Spleen (tissue), 11 donors: ENCODE measurements around the gene BCL3. TPM values are rescaled to one million over a fixed set of nuclear protein-coding genes. Genes with fewer than 3 reads are reported as not detected.

Experiments
- DNase-seq: peaks from one replicate; pipeline ENCODE4 v3.0.0-alpha.2; 2020
- H3K27ac ChIP-seq, 8 donors: fragments of 200-600 bp; sonication (generic) in 7 of 8; 1 replicate in 4 of 8; 2 replicates in 4 of 8; pipeline versions ENCODE4 v1.5.0 to v1.8.0; 2016 to 2021; ENCODE audit warnings: inconsistent platforms in 4 of 8, mild to moderate bottlenecking in 4 of 8, moderate library complexity in 1 of 8
- H3K27me3 ChIP-seq, 7 donors: fragments of 200-600 bp; sonication (generic) in 6 of 7; replicated peaks in 1 of 7; 1 replicate in 4 of 7; 2 replicates in 3 of 7; pipeline versions ENCODE4 v1.5.0 to v1.8.0; 2016 to 2021; ENCODE audit warnings: inconsistent platforms in 3 of 7, mild to moderate bottlenecking in 1 of 7
- H3K36me3 ChIP-seq, 6 donors: fragments of 200-600 bp; sonication (generic) in 5 of 6; 1 replicate in 4 of 6; 2 replicates in 2 of 6; pipeline versions ENCODE4 v1.5.0 to v1.8.0; 2016 to 2021; ENCODE audit warnings: inconsistent platforms in 2 of 6
- H3K4me1 ChIP-seq, 6 donors: fragments of 200-600 bp; sonication (generic) in 5 of 6; 1 replicate in 3 of 6; 2 replicates in 3 of 6; pipeline versions ENCODE4 v1.5.0 to v1.8.0; 2016 to 2021; ENCODE audit warnings: inconsistent platforms in 3 of 6
- H3K4me3 ChIP-seq, 8 donors: fragments of 200-600 bp; sonication (generic) in 7 of 8; 1 replicate in 4 of 8; 2 replicates in 4 of 8; pipeline versions ENCODE4 v1.5.0 to v1.8.0; 2016 to 2021; ENCODE audit warnings: inconsistent platforms in 4 of 8, mild to moderate bottlenecking in 4 of 8, moderate library complexity in 2 of 8
- H3K9me3 ChIP-seq, 8 donors: fragments of 200-600 bp; sonication (generic) in 7 of 8; 1 replicate in 4 of 8; 2 replicates in 4 of 8; pipeline versions ENCODE4 v1.5.0 to v1.8.0; 2016 to 2021; ENCODE audit warnings: inconsistent platforms in 4 of 8
- CTCF ChIP-seq, 11 experiments: fragments of 200-600 bp in 7 of 11; fragments of 450-650 bp in 4 of 11; sonication (generic) in 4 of 11; IDR thresholded peaks in 8 of 11; conservative IDR thresholded peaks in 3 of 11; 1 replicate in 7 of 11; 2 replicates in 4 of 11; pipeline versions ENCODE4 v1.4.0 to v1.8.0; 2016 to 2021; ENCODE audit warnings: antibody characterized with exemption in 11 of 11, inconsistent platforms in 4 of 11, mild to moderate bottlenecking in 1 of 11
- POLR2A ChIP-seq, 3 donors: fragments of 450-650 bp; IDR thresholded peaks; one replicate each; pipeline ENCODE4 v1.5.1; 2017; ENCODE audit warnings: antibody characterized with exemption in 3 of 3, mild to moderate bottlenecking in 1 of 3
- POLR2AphosphoS5 ChIP-seq, 3 donors: sonication (generic); formaldehyde crosslinking; IDR thresholded peaks; one replicate each; pipeline ENCODE4 v1.5.1; 2017; ENCODE audit warnings: antibody characterized with exemption in 3 of 3
- WGBS, 5 donors: extraction: QIAGEN DNeasy Blood & Tissue Kit in 3 of 5; methylation state at CpG; one replicate each; pipeline versions ENCODE4 v1.1.5 to v1.1.7; 2013 to 2018; 5-methylcytosine and 5-hydroxymethylcytosine counted together
- intact Hi-C: fragments of 100-400 bp; cut with DNase I; formaldehyde crosslinking; loops from one replicate; pipeline ENCODE4 v1.15.0; 2023; ENCODE audit warnings: low total_unique reads
- polyA plus RNA-seq, 3 donors: library from polyadenylated mRNA; stranded (reverse); fragments of 200-250 nt; gene quantifications; one replicate each; pipeline ENCODE4 v1.2.1, GENCODE V29; 2013
- total RNA-seq, 7 donors: library from RNA; depleted of rRNA in 3 of 7; stranded (reverse); fragments of >200 nt in 3 of 7; fragmentation: NEBNext Ultra II Directional in 4 of 7; extraction: Animal tissue kit (Norgen Biotek cat#: 25700) in 4 of 7; gene quantifications; one replicate each; pipeline versions ENCODE4 v1.1.0 to v1.2.1, GENCODE V29; 2016 to 2021
- donor health status: healthy with polysubstance abuse.
- donor health status: DM: no; HTN: no; CAD: no; lungs with moderate emphysema.
- donor health status: DM: no; HTN: no; CAD: no.
- donor health status: Bipolar disorder and iron deficiency.
- donor health status: healthy.
- donor health status: DM: no; HTN: no; CAD: no.
- donor health status: DM: yes; HTN: yes; CAD: no.

Gene BCL3
- total and polyA plus RNA-seq, 10 donors = 26.5 to 229 (median 76.9) TPM

DNA sequence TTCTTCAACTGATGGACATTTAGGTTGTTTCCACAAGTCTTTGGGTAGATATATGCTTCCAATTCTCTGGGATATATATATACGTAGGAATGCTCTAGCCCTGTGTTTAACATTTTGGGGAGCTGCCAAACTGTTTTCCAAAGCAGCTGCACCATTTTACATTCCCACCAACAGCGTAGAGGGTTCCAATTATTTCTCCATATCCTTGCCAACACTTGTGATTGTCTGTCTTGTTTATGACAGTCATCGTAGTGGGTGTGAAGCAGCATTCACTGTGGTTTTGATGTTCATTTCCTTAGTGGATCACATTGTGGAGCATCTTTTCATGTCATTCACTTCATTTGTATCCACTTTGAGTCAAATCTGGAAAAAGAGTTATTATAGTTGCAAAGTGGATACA lies 24.5 kb downstream of the BCL3 start:
- Histone ChIP-seq H3K27me3 (peaks cover 0 to 6% (median 4%) of the 10 kb centered on the region in 7 donors), H3K4me1 (peaks cover 0 to 35% (median 23%) of the 10 kb centered on the region in 6 donors), H3K27ac (no peak overlapping the region), H3K36me3 (no peaks in the 10 kb centered on the region), H3K4me3 (no peak overlapping the region), H3K9me3 (peaks cover 0 to 7% (median 0%) of the 10 kb centered on the region in 8 donors)
- TF ChIP-seq POLR2AphosphoS5 (IDR thresholded peaks at IDR 0.05) = no peak
- no peak for TF ChIP-seq CTCF (IDR thresholded peaks at IDR 0.05 in 8 of 11, conservative IDR thresholded peaks at IDR 0.05 in 3 of 11)
- TF ChIP-seq POLR2A (IDR thresholded peaks at IDR 0.05) = no peak
- intact Hi-C loops = no loop called here
- 70 to 75% (median 72%) methylated on average over 3 of the region's 3 CpGs for WGBS, 5 donors
- no peak for DNase-seq

GRCh38 chr19:44775676-44776240 lies 27.2 kb downstream of the BCL3 start:
- no peak for DNase-seq
- H3K4me3 ChIP-seq = no peak overlapping the region
- TF ChIP-seq POLR2A (IDR thresholded peaks at IDR 0.05) (no peak), CTCF (IDR thresholded peaks at IDR 0.05 in 8 of 11, conservative IDR thresholded peaks at IDR 0.05 in 3 of 11) (no peak), POLR2AphosphoS5 (IDR thresholded peaks at IDR 0.05) (no peak)
- no peaks in the 10 kb centered on the region for H3K9me3 ChIP-seq
- peaks cover 0 to 19% (median 6%) of the 10 kb centered on the region in 7 donors for H3K27me3 ChIP-seq
- H3K36me3 ChIP-seq = no peaks in the 10 kb centered on the region
- intact Hi-C loops = no loop called here
- 79 to 93% (median 85%) methylated on average over 6 of the region's 6 CpGs for WGBS, 5 donors
- H3K4me1 ChIP-seq = peaks cover 0 to 11% (median 6%) of the 10 kb centered on the region in 6 donors
- no peak overlapping the region for H3K27ac ChIP-seq

DNA sequence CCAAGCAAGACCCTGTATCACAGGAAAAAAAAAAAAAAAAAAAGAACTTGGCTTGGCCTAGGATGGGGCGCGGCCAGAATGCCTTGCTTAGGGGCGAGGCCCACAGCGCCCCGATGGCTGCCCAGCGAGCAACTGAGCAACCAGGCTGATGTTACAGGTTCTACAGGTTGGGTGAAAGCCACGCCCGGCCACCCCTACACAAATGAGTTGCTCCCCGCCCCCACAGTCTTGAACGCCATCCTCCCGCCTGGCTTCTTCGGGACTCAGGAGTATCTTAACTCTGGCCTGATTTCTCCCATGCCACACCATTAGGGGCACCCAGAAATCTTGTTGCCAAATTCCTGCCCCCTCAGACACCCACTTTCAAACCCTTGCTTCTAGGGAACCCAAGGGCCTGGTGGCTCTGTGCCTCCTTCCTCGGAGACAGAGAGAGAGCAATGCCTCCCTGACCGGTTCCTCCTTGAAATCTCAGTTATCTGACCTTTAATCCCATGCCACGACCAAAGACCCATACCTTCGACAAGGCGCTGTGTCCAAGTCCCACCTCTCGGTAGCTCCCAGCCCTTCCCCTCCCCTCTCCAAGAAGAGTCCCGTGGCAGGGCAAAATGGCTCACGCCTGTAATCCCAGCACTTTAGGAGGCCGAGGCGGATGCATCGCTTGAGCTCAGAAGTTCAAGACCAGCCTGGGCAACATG lies 28.0 kb downstream of the BCL3 start:
- no peak for DNase-seq
- no peak overlapping the region for H3K4me3 ChIP-seq
- peaks cover 0 to 7% (median 3%) of the 10 kb centered on the region in 6 donors for H3K4me1 ChIP-seq
- TF ChIP-seq CTCF (IDR thresholded peaks at IDR 0.05 in 8 of 11, conservative IDR thresholded peaks at IDR 0.05 in 3 of 11) (no peak), POLR2AphosphoS5 (IDR thresholded peaks at IDR 0.05) (no peak), POLR2A (IDR thresholded peaks at IDR 0.05) (no peak)
- no peak overlapping the region for H3K27ac ChIP-seq
- H3K9me3 ChIP-seq = no peaks in the 10 kb centered on the region
- WGBS, 5 donors = 90 to 97% (median 94%) methylated on average over 23 of the region's 23 CpGs
- H3K27me3 ChIP-seq = peaks cover 0 to 22% (median 6%) of the 10 kb centered on the region in 7 donors
- no peaks in the 10 kb centered on the region for H3K36me3 ChIP-seq
- intact Hi-C loops = no loop called here

DNA sequence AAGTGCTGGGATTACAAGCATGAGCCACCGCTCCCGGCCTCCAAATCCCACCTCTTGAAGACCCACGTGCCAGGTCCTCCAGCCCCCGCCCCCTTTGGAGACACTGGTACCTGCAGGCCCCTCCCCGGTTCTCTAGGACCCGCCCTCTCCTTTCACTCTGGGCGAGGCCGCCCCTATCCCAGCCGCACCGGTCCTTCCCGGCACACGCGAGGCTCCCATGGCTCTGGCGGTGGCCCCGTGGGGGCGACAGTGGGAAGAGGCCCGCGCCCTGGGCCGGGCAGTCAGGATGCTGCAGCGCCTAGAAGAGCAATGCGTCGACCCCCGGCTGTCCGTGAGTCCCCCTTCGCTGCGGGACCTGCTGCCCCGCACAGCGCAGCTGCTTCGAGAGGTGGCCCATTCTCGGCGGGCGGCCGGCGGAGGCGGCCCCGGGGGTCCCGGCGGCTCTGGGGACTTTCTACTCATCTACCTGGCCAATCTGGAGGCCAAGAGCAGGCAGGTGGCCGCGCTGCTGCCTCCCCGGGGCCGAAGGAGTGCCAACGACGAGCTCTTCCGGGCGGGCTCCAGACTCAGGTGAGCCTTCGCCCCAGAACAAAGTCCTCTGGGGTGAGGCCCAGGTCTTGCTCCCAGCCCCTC lies 29.3 kb downstream of the BCL3 start, which contains the start of gene CBLC:
Gene CBLC (plus strand): TSS at position 176 of the 633 bp plus-strand sequence. CDS start 42 bp downstream, at position 218.
- Histone ChIP-seq H3K4me1 (peaks cover 0 to 7% (median 3%) of the 10 kb centered on the region in 6 donors), H3K27me3 (peaks cover 0 to 22% (median 6%) of the 10 kb centered on the region in 7 donors), H3K9me3 (no peaks in the 10 kb centered on the region), H3K36me3 (no peaks in the 10 kb centered on the region), H3K27ac (no peak within 1 kb of the TSS), H3K4me3 (peak within 1 kb of the TSS in 1 of 8 donors; percentile 33)
- no peak for DNase-seq
- intact Hi-C loops = no loop called here
- WGBS, 5 donors = 19 to 25% (median 23%) methylated on average over 13 to 47 of the region's 47 CpGs
- TF ChIP-seq POLR2A (IDR thresholded peaks at IDR 0.05) = no peak
- no peak for TF ChIP-seq POLR2AphosphoS5 (IDR thresholded peaks at IDR 0.05)
- no peak for TF ChIP-seq CTCF (IDR thresholded peaks at IDR 0.05 in 8 of 11, conservative IDR thresholded peaks at IDR 0.05 in 3 of 11)
